Measurements from ENCODE around the gene DOK6. TPM values are rescaled to one million over a fixed set of nuclear protein-coding genes. Genes with fewer than 3 reads are reported as not detected.

DOK6 gene
- total and polyA plus RNA-seq, 2 donors (not counting 1 experiment from before 2014, with no cell fraction given), result not detected

DNA sequence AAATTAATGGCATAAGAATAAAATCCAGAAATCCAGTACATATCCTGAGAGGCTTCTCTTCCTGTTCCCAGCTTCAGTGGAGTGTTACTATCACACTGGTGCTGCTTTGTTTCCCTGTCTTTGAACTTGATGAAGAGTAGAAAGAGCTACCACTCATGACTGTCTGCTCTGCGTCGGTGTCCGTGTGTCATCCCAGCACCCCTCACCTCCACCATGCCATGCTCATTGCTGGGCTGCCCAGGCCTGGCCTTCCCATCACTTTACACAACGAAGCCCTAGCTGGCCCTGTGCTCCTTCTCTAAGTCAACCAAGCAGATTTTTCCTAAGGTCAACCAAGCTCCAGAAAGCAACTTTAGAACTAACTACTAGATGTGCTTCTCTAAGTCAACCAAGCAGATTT is 215.4 kb downstream of the DOK6 start:
- no peak for DNase-seq
- intact Hi-C loops (cut with micrococcal nuclease), result no loop called here
- H3K4me1 Mint-ChIP-seq, result no peaks in the 10 kb centered on the region
- ATAC-seq (ENCODE audit: low read depth), result no peak
- ChIA-PET CTCF (no interaction called here), POLR2A (no interaction called here)
- 95% methylated on average over 4 of the region's 4 CpGs for WGBS (ENCODE audit: insufficient coverage)
- no peak overlapping the region for H3K27ac ChIP-seq (ENCODE audit: low read length in 2 of 2)
- TF ChIP-seq, protein P1, sequence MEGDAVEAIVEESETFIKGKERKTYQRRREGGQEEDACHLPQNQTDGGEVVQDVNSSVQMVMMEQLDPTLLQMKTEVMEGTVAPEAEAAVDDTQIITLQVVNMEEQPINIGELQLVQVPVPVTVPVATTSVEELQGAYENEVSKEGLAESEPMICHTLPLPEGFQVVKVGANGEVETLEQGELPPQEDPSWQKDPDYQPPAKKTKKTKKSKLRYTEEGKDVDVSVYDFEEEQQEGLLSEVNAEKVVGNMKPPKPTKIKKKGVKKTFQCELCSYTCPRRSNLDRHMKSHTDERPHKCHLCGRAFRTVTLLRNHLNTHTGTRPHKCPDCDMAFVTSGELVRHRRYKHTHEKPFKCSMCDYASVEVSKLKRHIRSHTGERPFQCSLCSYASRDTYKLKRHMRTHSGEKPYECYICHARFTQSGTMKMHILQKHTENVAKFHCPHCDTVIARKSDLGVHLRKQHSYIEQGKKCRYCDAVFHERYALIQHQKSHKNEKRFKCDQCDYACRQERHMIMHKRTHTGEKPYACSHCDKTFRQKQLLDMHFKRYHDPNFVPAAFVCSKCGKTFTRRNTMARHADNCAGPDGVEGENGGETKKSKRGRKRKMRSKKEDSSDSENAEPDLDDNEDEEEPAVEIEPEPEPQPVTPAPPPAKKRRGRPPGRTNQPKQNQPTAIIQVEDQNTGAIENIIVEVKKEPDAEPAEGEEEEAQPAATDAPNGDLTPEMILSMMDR (IDR thresholded peaks at IDR 0.05), result no peak
- TF ChIP-seq EZH2 (IDR thresholded peaks at IDR 0.05; ENCODE audit: borderline replicate concordance, insufficient read depth, low read depth, low read length, poor library complexity, severe bottlenecking), result no peak
- no peaks in the 10 kb centered on the region for H4K20me1 ChIP-seq (ENCODE audit: control insufficient read depth, insufficient read depth, low read length, poor library complexity, severe bottlenecking)
- no peaks in the 10 kb centered on the region for H3K27me3 Mint-ChIP-seq
- no peak overlapping the region for H3K4me3 Mint-ChIP-seq
- H3K9ac ChIP-seq (ENCODE audit: low read length), result no peak overlapping the region
- no peaks in the 10 kb centered on the region for H3K9me3 Mint-ChIP-seq (ENCODE audit: insufficient read depth)
- H3K79me2 ChIP-seq (ENCODE audit: control insufficient read depth, insufficient read depth, low read length), result no peaks in the 10 kb centered on the region
- no peak overlapping the region for H3K4me3 ChIP-seq (ENCODE audit: control extremely low read depth in 1 of 5, extremely low read depth in 1 of 5, insufficient read depth in 1 of 5, low read depth in 2 of 5, low read length in 4 of 5)
- H2AFZ ChIP-seq (ENCODE audit: insufficient read depth, low read depth, low read length, poor library complexity, severe bottlenecking), result no peak overlapping the region
- no peaks in the 10 kb centered on the region for H3K4me1 ChIP-seq (ENCODE audit: control insufficient read depth in 2 of 2, insufficient read depth in 2 of 2, low read length in 2 of 2)
- H3K9me3 ChIP-seq (ENCODE audit: control extremely low read depth in 1 of 3, control insufficient read depth in 2 of 3, insufficient read depth in 1 of 3, low read length in 2 of 3), result no peaks in the 10 kb centered on the region
- no peaks in the 10 kb centered on the region for H3K27me3 ChIP-seq (replicated peaks in 1 of 4; ENCODE audit: control extremely low read depth in 1 of 4, control insufficient read depth in 3 of 4, insufficient read depth in 4 of 4, low read length in 3 of 4)
- no peaks in the 10 kb centered on the region for H3K36me3 ChIP-seq (replicated peaks in 1 of 2; ENCODE audit: control extremely low read depth in 1 of 2, control insufficient read depth in 1 of 2, extremely low read depth in 1 of 2, insufficient read depth in 2 of 2, low read length in 1 of 2)
- H3K27ac Mint-ChIP-seq, result no peak overlapping the region
- H3K4me2 ChIP-seq (replicated peaks; ENCODE audit: low read depth, low read length, poor library complexity, severe bottlenecking), result no peak overlapping the region

DNA sequence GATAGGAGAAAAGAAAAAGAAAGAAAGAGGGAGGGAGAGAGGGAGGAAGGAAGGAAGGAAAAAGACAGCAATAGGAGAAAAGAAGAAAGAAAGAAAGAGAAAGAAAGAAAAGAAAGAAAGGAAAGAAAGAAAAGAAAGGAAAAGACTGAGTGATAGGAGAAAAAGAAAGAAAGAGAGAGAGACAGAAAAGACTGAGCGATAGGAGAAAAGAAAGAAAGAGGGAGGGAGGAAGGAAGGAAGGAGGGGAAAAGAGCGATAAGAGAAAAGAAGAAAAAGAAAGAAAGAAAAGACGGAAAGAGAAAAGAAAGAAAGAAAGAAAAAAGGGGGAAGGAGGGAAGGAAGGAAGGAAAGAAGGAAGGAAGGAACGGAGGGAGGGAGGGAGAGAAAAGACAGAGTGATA is 216.7 kb downstream of the DOK6 start:
- H3K79me2 ChIP-seq (ENCODE audit: control insufficient read depth, insufficient read depth, low read length), result no peaks in the 10 kb centered on the region
- Mint-ChIP-seq H3K27me3 (no peaks in the 10 kb centered on the region), H3K4me1 (no peaks in the 10 kb centered on the region), H3K4me3 (no peak overlapping the region), H3K9me3 (ENCODE audit: insufficient read depth) (no peaks in the 10 kb centered on the region), H3K27ac (no peak overlapping the region)
- 96% methylated on average over 4 of the region's 4 CpGs for WGBS (ENCODE audit: insufficient coverage)
- H2AFZ ChIP-seq (ENCODE audit: insufficient read depth, low read depth, low read length, poor library complexity, severe bottlenecking), result no peak overlapping the region
- DNase-seq (no peak), ATAC-seq (ENCODE audit: low read depth) (no peak)
- no peak overlapping the region for H3K4me2 ChIP-seq (replicated peaks; ENCODE audit: low read depth, low read length, poor library complexity, severe bottlenecking)
- H3K4me1 ChIP-seq (ENCODE audit: control insufficient read depth in 2 of 2, insufficient read depth in 2 of 2, low read length in 2 of 2), result no peaks in the 10 kb centered on the region
- H3K36me3 ChIP-seq (replicated peaks in 1 of 2; ENCODE audit: control extremely low read depth in 1 of 2, control insufficient read depth in 1 of 2, extremely low read depth in 1 of 2, insufficient read depth in 2 of 2, low read length in 1 of 2), result no peaks in the 10 kb centered on the region
- no peaks in the 10 kb centered on the region for H3K9me3 ChIP-seq (ENCODE audit: control extremely low read depth in 1 of 3, control insufficient read depth in 2 of 3, insufficient read depth in 1 of 3, low read length in 2 of 3)
- H3K9ac ChIP-seq (ENCODE audit: low read length), result no peak overlapping the region
- POLR2A ChIA-PET, result no interaction called here
- H3K27me3 ChIP-seq (replicated peaks in 1 of 4; ENCODE audit: control extremely low read depth in 1 of 4, control insufficient read depth in 3 of 4, insufficient read depth in 4 of 4, low read length in 3 of 4), result no peaks in the 10 kb centered on the region
- TF ChIP-seq, protein P1 (IDR thresholded peaks at IDR 0.05), result no peak
- TF ChIP-seq EZH2 (IDR thresholded peaks at IDR 0.05; ENCODE audit: borderline replicate concordance, insufficient read depth, low read depth, low read length, poor library complexity, severe bottlenecking), result no peak
- no peak overlapping the region for H3K27ac ChIP-seq (ENCODE audit: low read length in 2 of 2)
- no peak overlapping the region for H3K4me3 ChIP-seq (ENCODE audit: control extremely low read depth in 1 of 5, extremely low read depth in 1 of 5, insufficient read depth in 1 of 5, low read depth in 2 of 5, low read length in 4 of 5)
- no peaks in the 10 kb centered on the region for H4K20me1 ChIP-seq (ENCODE audit: control insufficient read depth, insufficient read depth, low read length, poor library complexity, severe bottlenecking)
- intact Hi-C loops (cut with micrococcal nuclease), result no loop called here
- CTCF ChIA-PET, result no interaction called here

Data from B cell (primary cell).